HepG2 (cell line): ENCODE results near the gene MGST2. TPM values are rescaled to one million over a fixed set of nuclear protein-coding genes. Genes with fewer than 3 reads are reported as not detected.

Source experiments
- ATAC-seq: fragments of 200-7000 bp; cut with Tn5 transposase; 3 replicates; pipeline ENCODE4 v1.9.1; 2020; ENCODE audit warnings: mild to moderate bottlenecking, moderate library complexity
- BruUV-seq: library from RNA; stranded (reverse); fragments of 400-500 nt; replicated peaks from 2 replicates; lab custom pipeline; 2021; lab: Mats Ljungman, UMichigan
- CTCF ChIA-PET: fragments of 300-600 bp; formaldehyde crosslinking; extraction: SDS; loops from one replicate; lab custom pipeline; 2021; ENCODE audit warnings: low total read pairs, inconsistent platforms, low intra/inter-chr PET ratio; lab: Yijun Ruan, JAX
- POLR2A ChIA-PET: fragments of 350-600 bp; sonication (Branson Sonifier 250); formaldehyde crosslinking; loops from one replicate; lab custom pipeline; 2020; ENCODE audit warnings: antibody characterized with exemption, inconsistent platforms; lab: Yijun Ruan, JAX
- DNase-seq: peaks from one replicate; pipeline ENCODE4 v3.0.0-alpha.2; 2015; ENCODE audit warnings: low spot score
- FAIRE-seq: peaks from 3 replicates; lab custom pipeline; 2011; peaks lifted over from hg19 to GRCh38; lab: Jason Lieb, UNC
- H2AFZ ChIP-seq: one replicate; pipeline ENCODE4 v1.6.1; 2011; ENCODE audit warnings: low read length, inconsistent platforms
- H3K27ac ChIP-seq: fragments of 300-600 bp; 3 replicates; pipeline ENCODE4 v1.8.0; 2011; ENCODE audit warnings: mixed run types, mild to moderate bottlenecking, mixed read lengths, low read length, inconsistent platforms; ENCODE audit not compliant: insufficient read depth; ENCODE audit errors: extremely low read length
- H3K27me3 ChIP-seq, 2 experiments: fragments of 200-600 bp in 1 of 2; 2 replicates in 1 of 2; 3 replicates in 1 of 2; pipeline versions ENCODE4 v1.6.0 to v1.8.0; 2011; ENCODE audit warnings: low read length in 2 of 2, mild to moderate bottlenecking in 2 of 2, moderate library complexity in 2 of 2, inconsistent platforms in 1 of 2; ENCODE audit not compliant: insufficient read depth in 2 of 2, control insufficient read depth in 1 of 2
- H3K36me3 ChIP-seq, 2 experiments: fragments of 200-600 bp in 1 of 2; replicated peaks in 1 of 2; 2 replicates in 1 of 2; 3 replicates in 1 of 2; pipeline versions ENCODE4 v1.5.1 to v1.8.0; 2011; ENCODE audit warnings: low read length in 2 of 2, inconsistent platforms in 1 of 2; ENCODE audit not compliant: insufficient read depth in 2 of 2, control insufficient read depth in 1 of 2
- H3K4me1 ChIP-seq: 2 replicates; pipeline ENCODE4 v1.5.1; 2012; ENCODE audit warnings: low read length, inconsistent platforms; ENCODE audit not compliant: insufficient read depth
- H3K4me2 ChIP-seq: 2 replicates; pipeline ENCODE4 v1.6.0; 2011; ENCODE audit warnings: low read depth, low read length, inconsistent platforms
- H3K4me3 ChIP-seq, 3 experiments: fragments of 200-600 bp in 1 of 3; sonication (generic), shearing (Covaris generic) in 1 of 3; replicated peaks in 1 of 3; 2 replicates each; pipeline ENCODE4 v1.5.1; 2011 to 2016; ENCODE audit warnings: low read length in 3 of 3, inconsistent platforms in 2 of 3, low read depth in 2 of 3, mild to moderate bottlenecking in 2 of 3, control low read depth in 1 of 3, mixed read lengths in 1 of 3; ENCODE audit not compliant: insufficient read depth in 1 of 3
- H3K79me2 ChIP-seq: one replicate; pipeline ENCODE4 v1.6.1; 2011; ENCODE audit warnings: low read length, inconsistent platforms; ENCODE audit not compliant: insufficient read depth
- H3K9ac ChIP-seq: 2 replicates; pipeline ENCODE4 v1.6.0; 2011; ENCODE audit warnings: mild to moderate bottlenecking, low read depth, low read length, inconsistent platforms; ENCODE audit not compliant: insufficient read depth
- H3K9me3 ChIP-seq: 2 replicates; pipeline ENCODE4 v1.5.1; 2012; ENCODE audit warnings: mild to moderate bottlenecking, low read length
- H4K20me1 ChIP-seq: 2 replicates; pipeline ENCODE4 v1.6.0; 2011; ENCODE audit warnings: inconsistent platforms, mild to moderate bottlenecking, low read length, moderate library complexity; ENCODE audit not compliant: insufficient read depth
- CREB1 ChIP-seq, 2 experiments: fragments of 450-650 bp in 1 of 2; IDR thresholded peaks; 2 replicates each; pipeline ENCODE4 v1.6.1; 2016 to 2017; ENCODE audit warnings: control low read depth in 1 of 2, mild to moderate bottlenecking in 1 of 2, missing compliant biosample characterization in 1 of 2, missing genetic modification characterization in 1 of 2
- FOXP1 ChIP-seq, 2 experiments: fragments of 450-650 bp in 1 of 2; IDR thresholded peaks; 2 replicates each; pipeline ENCODE4 v1.6.1; 2017 to 2018; ENCODE audit warnings: antibody characterized with exemption in 1 of 2
- MXI1 ChIP-seq: IDR thresholded peaks from 3 replicates; pipeline ENCODE4 v1.6.1; 2012; ENCODE audit warnings: low read depth, low read length, inconsistent platforms, borderline replicate concordance
- TFDP2 ChIP-seq: sonication (generic); formaldehyde crosslinking; IDR thresholded peaks from 2 replicates; pipeline ENCODE4 v1.4.0; 2020; ENCODE audit warnings: missing genetic modification reagents
- TOE1 ChIP-seq: sonication (generic); formaldehyde crosslinking; IDR thresholded peaks from 2 replicates; pipeline ENCODE4 v1.4.0; 2020; ENCODE audit warnings: mild to moderate bottlenecking, missing genetic modification reagents
- TRIM24 ChIP-seq: sonication (generic); formaldehyde crosslinking; IDR thresholded peaks from 2 replicates; pipeline ENCODE4 v1.8.0; 2022; ENCODE audit warnings: mild to moderate bottlenecking, missing genetic modification reagents
- ZBTB42 ChIP-seq: sonication (generic); formaldehyde crosslinking; IDR thresholded peaks from 2 replicates; pipeline ENCODE4 v1.5.0; 2020; ENCODE audit warnings: mild to moderate bottlenecking, missing genetic modification reagents
- ZBTB7B ChIP-seq: sonication (generic); formaldehyde crosslinking; IDR thresholded peaks from 2 replicates; pipeline ENCODE4 v1.4.0; 2020; ENCODE audit warnings: missing genetic modification reagents
- ZNF235 ChIP-seq: sonication (generic); formaldehyde crosslinking; IDR thresholded peaks from 2 replicates; pipeline ENCODE4 v1.8.1; 2023; ENCODE audit warnings: mild to moderate bottlenecking, missing genetic modification reagents, borderline replicate concordance
- ZNF572 ChIP-seq: sonication (generic); formaldehyde crosslinking; IDR thresholded peaks from 2 replicates; pipeline ENCODE4 v1.5.1; 2020; ENCODE audit warnings: mild to moderate bottlenecking, missing genetic modification reagents
- ZNF598 ChIP-seq: sonication (generic); formaldehyde crosslinking; IDR thresholded peaks from 2 replicates; pipeline ENCODE4 v1.5.1; 2020; ENCODE audit warnings: mild to moderate bottlenecking, missing genetic modification reagents, borderline replicate concordance
- ZNF746 ChIP-seq: sonication (generic); formaldehyde crosslinking; IDR thresholded peaks from 2 replicates; pipeline ENCODE4 v1.8.0; 2022; ENCODE audit warnings: mild to moderate bottlenecking, missing genetic modification reagents
- WGBS: methylation state at CpG from one replicate; pipeline ENCODE4 v1.1.6; 2017; ENCODE audit warnings: low lambda C conversion rate; 5-methylcytosine and 5-hydroxymethylcytosine counted together
- in situ Hi-C: cut with HindIII; loops from 2 replicates; pipeline ENCODE4 v1.10.0; 2017; ENCODE audit warnings: low pct_unique_long_range_greater_than_20kb; ENCODE audit not compliant: extremely low pct_ligation_motif_present
- intact Hi-C: fragments of 100-400 bp; cut with micrococcal nuclease; formaldehyde crosslinking; loops from one replicate; pipeline ENCODE4 v1.10.0; 2022; ENCODE audit not compliant: unreplicated experiment
- polyA plus RNA-seq, 8 experiments: library from polyadenylated mRNA; depleted of rRNA in 3 of 8; stranded (reverse) in 7 of 8; unstranded in 1 of 8; fragments of >200 nt; fragmentation: Illumina TruSeq in 4 of 8; extraction: Trizol in 4 of 8; gene quantifications; 2 replicates each; pipeline versions ENCODE4 v1.2.1 to v1.2.3, GENCODE V29; 2011 to 2016; ENCODE audit warnings: low read depth in 4 of 8, missing spikeins in 1 of 8, mixed read lengths in 1 of 8; ENCODE audit not compliant: insufficient read depth in 1 of 8
- total RNA-seq, 5 experiments: library from RNA; depleted of rRNA; stranded (reverse); fragments of >200 nt; fragmentation: Illumina TruSeq; extraction: Trizol; gene quantifications; 2 replicates each; pipeline ENCODE4 v1.2.3, GENCODE V29; 2016; ENCODE audit warnings: low read depth in 1 of 5

The MGST2 gene
- total and polyA plus RNA-seq, 2 of the 13 experiments (the other 11 are each of a cell fraction or from before 2014, with no cell fraction given), result 205 to 416 TPM

- Histone ChIP-seq H3K36me3 (no peaks in the 10 kb centered on the region), H3K4me2 (no peak overlapping the region), H3K4me3 (no peak overlapping the region), H3K27me3 (no peaks in the 10 kb centered on the region), H3K9me3 (no peaks in the 10 kb centered on the region), H3K27ac (no peak overlapping the region), H3K79me2 (peaks cover 2% of the 10 kb centered on the region), H4K20me1 (no peaks in the 10 kb centered on the region), H3K9ac (no peak overlapping the region), H2AFZ (no peak overlapping the region), H3K4me1 (peaks cover 59% of the 10 kb centered on the region)
- BruUV-seq, result no TSS peak
- TF ChIP-seq ZNF598 (CRISPR knock-in tag) (no peak), ZBTB42 (CRISPR knock-in tag) (no peak), CREB1 (IDR thresholded peaks at IDR 0.05) (no peak), CREB1 (CRISPR knock-in tag; IDR thresholded peaks at IDR 0.05) (no peak), TOE1 (CRISPR knock-in tag) (no peak), FOXP1 (IDR thresholded peaks at IDR 0.05) (no peak), FOXP1 (CRISPR knock-in tag; IDR thresholded peaks at IDR 0.05) (no peak), MXI1 (no peak), ZNF572 (CRISPR knock-in tag) (no peak), ZNF235 (CRISPR knock-in tag) (no peak), ZBTB7B (CRISPR knock-in tag) (no peak), ZNF746 (CRISPR knock-in tag) (no peak), TRIM24 (CRISPR knock-in tag) (no peak), TFDP2 (CRISPR knock-in tag) (no peak)
- no peak for FAIRE-seq
- DNase-seq, result no peak
- POLR2A ChIA-PET, result no interaction called here
- ATAC-seq, result no peak
- CTCF ChIA-PET, result interaction anchor here (3.2 to 3.5 kb wide), 2 partner anchors 51 to 114 kb away, joined by 21 to 29 read pairs; no protein-coding TSS in a partner anchor
- in situ Hi-C loops, result loop anchor here (5.0 kb wide), 1 partner anchor 52 kb away; no protein-coding TSS in a partner anchor
- intact Hi-C loops, result no loop called here
- 33% methylated on average over 2 of the region's 4 CpGs for WGBS
Observed at GRCh38 chr4:139654516-139654915, 11.1 kb upstream of the MGST2 start.
